KMS-11 (cell line): ENCODE measurements around the gene NOS1AP.

Experiments used
- H2AFZ ChIP-seq: fragments of 200-600 bp; sonication (generic); 2 replicates; pipeline ENCODE4 v1.6.1; 2016; ENCODE audit warnings: antibody characterized with exemption, mixed run types, low read depth
- H3K27ac ChIP-seq: fragments of 200-600 bp; sonication (generic); 2 replicates; pipeline ENCODE4 v1.6.1; 2016; ENCODE audit warnings: mild to moderate bottlenecking, mixed run types
- H3K27me3 ChIP-seq: fragments of 200-600 bp; sonication (generic); 2 replicates; pipeline ENCODE4 v1.6.1; 2017; ENCODE audit warnings: mild to moderate bottlenecking, low read depth, mixed run types, moderate library complexity; ENCODE audit not compliant: insufficient read depth
- H3K36me3 ChIP-seq: fragments of 200-600 bp; sonication (generic); 2 replicates; pipeline ENCODE4 v1.6.1; 2017; ENCODE audit warnings: mild to moderate bottlenecking, mixed run types; ENCODE audit not compliant: insufficient read depth
- H3K4me1 ChIP-seq: fragments of 200-600 bp; sonication (generic); 2 replicates; pipeline ENCODE4 v1.6.1; 2016; ENCODE audit warnings: mild to moderate bottlenecking, low read depth, mixed run types; ENCODE audit not compliant: poor library complexity, severe bottlenecking
- H3K4me2 ChIP-seq: fragments of 200-600 bp; sonication (generic); 2 replicates; pipeline ENCODE4 v1.7.0; 2016; ENCODE audit warnings: mild to moderate bottlenecking, mixed run types
- H3K4me3 ChIP-seq: fragments of 200-600 bp; sonication (generic); IDR thresholded peaks from 2 replicates; pipeline ENCODE4 v1.6.1; 2017; ENCODE audit warnings: low read depth, low read length, mixed read lengths; ENCODE audit not compliant: insufficient read depth
- H3K79me2 ChIP-seq: fragments of 200-600 bp; sonication (generic); 2 replicates; pipeline ENCODE4 v1.6.1; 2016; ENCODE audit warnings: low read depth, mixed run types; ENCODE audit not compliant: insufficient read depth
- H3K9ac ChIP-seq: fragments of 200-600 bp; sonication (generic); 2 replicates; pipeline ENCODE4 v1.6.1; 2016; ENCODE audit warnings: mild to moderate bottlenecking, mixed run types
- H4K20me1 ChIP-seq: fragments of 200-600 bp; sonication (generic); 2 replicates; pipeline ENCODE4 v1.6.1; 2016; ENCODE audit warnings: mild to moderate bottlenecking, mixed run types; ENCODE audit not compliant: insufficient read depth
- TF ChIP-seq, protein P1 (sequence below): fragments of 200-600 bp; sonication (generic); conservative IDR thresholded peaks from 2 replicates; pipeline ENCODE4 v1.6.1; 2017; ENCODE audit warnings: low read depth, mild to moderate bottlenecking, antibody characterized with exemption, low read length, moderate library complexity, mixed read lengths

The NOS1AP gene

DNA sequence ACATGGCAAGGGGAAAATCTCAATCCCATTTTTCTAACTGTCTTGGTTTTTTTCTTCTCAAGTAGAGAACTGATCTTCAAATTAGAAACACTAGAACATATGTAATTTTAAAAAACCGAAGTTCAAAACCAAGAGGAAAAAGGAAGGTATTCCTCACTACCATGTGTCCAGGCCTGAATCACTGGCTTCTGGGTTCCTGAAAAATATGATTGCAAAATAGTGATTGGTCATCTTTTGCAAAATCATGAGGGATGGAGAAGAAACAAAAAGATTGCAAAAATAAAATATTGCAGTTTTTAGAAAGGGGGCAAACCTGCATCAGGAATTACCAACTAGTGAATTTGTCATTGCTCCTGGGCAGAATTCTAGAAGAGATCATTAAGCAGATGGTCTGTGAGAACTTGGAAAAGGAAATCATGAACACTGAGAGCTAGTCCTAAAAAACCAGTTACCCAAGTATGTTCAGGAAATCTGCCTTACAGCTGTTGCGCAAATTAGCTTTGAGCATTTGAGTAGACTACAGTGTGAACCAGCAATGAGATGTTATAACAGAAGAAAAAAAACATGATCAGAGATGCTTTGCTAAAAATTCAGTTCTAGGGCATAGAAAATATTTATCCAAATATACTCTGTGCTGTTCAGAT lies 257.8 kb downstream of the NOS1AP start:
- Histone ChIP-seq H3K36me3 (no peaks in the 10 kb centered on the region), H3K9ac (no peak overlapping the region), H2AFZ (no peak overlapping the region), H3K4me2 (no peak overlapping the region), H3K27me3 (no peaks in the 10 kb centered on the region), H4K20me1 (no peaks in the 10 kb centered on the region), H3K79me2 (no peaks in the 10 kb centered on the region), H3K27ac (no peak overlapping the region), H3K4me3 (no peak overlapping the region), H3K4me1 (peaks cover 37% of the 10 kb centered on the region)
- TF ChIP-seq, protein P1, sequence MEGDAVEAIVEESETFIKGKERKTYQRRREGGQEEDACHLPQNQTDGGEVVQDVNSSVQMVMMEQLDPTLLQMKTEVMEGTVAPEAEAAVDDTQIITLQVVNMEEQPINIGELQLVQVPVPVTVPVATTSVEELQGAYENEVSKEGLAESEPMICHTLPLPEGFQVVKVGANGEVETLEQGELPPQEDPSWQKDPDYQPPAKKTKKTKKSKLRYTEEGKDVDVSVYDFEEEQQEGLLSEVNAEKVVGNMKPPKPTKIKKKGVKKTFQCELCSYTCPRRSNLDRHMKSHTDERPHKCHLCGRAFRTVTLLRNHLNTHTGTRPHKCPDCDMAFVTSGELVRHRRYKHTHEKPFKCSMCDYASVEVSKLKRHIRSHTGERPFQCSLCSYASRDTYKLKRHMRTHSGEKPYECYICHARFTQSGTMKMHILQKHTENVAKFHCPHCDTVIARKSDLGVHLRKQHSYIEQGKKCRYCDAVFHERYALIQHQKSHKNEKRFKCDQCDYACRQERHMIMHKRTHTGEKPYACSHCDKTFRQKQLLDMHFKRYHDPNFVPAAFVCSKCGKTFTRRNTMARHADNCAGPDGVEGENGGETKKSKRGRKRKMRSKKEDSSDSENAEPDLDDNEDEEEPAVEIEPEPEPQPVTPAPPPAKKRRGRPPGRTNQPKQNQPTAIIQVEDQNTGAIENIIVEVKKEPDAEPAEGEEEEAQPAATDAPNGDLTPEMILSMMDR = no peak

DNA sequence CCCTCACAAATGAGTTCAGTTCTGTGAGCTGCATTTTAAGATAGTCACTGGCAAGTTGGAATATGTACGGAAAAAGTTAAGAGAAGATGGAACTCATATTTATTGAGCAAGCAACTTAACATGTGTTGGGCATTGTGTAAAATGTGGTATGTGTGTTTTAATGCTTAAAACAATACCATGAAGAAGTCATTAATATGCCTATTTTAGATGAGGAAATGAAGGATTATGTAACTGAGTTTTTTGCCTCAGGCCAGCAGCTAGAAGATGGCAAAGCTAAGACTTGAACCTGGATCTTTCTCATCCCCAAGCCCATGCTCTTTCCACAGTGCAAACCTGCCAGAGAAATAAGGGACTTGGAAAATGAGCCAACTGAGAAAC lies 258.3 kb downstream of the NOS1AP start:
- H3K9ac ChIP-seq = no peak overlapping the region
- H2AFZ ChIP-seq = no peak overlapping the region
- TF ChIP-seq, protein P1 = no peak
- H3K36me3 ChIP-seq = no peaks in the 10 kb centered on the region
- no peaks in the 10 kb centered on the region for H3K27me3 ChIP-seq
- no peak overlapping the region for H3K4me2 ChIP-seq
- no peak overlapping the region for H3K27ac ChIP-seq
- H3K79me2 ChIP-seq = no peaks in the 10 kb centered on the region
- peaks cover 37% of the 10 kb centered on the region for H3K4me1 ChIP-seq
- no peak overlapping the region for H3K4me3 ChIP-seq
- H4K20me1 ChIP-seq = no peaks in the 10 kb centered on the region

- Histone ChIP-seq H3K9ac (no peak overlapping the region), H3K36me3 (no peaks in the 10 kb centered on the region), H3K27me3 (no peaks in the 10 kb centered on the region), H3K27ac (no peak overlapping the region), H3K4me1 (peaks cover 34% of the 10 kb centered on the region), H2AFZ (no peak overlapping the region), H3K4me3 (no peak overlapping the region), H3K79me2 (no peaks in the 10 kb centered on the region), H3K4me2 (no peak overlapping the region), H4K20me1 (no peaks in the 10 kb centered on the region)
- TF ChIP-seq, protein P1 = no peak
Measured at GRCh38 chr1:162328512-162328911, 259.0 kb downstream of the NOS1AP start.

- Histone ChIP-seq H3K27me3 (no peaks in the 10 kb centered on the region), H3K27ac (no peak overlapping the region), H3K9ac (no peak overlapping the region), H3K4me2 (no peak overlapping the region), H2AFZ (no peak overlapping the region), H3K4me3 (no peak overlapping the region), H3K36me3 (no peaks in the 10 kb centered on the region), H4K20me1 (no peaks in the 10 kb centered on the region), H3K4me1 (peaks cover 21% of the 10 kb centered on the region), H3K79me2 (no peaks in the 10 kb centered on the region)
- TF ChIP-seq, protein P1 = no peak
Measured at GRCh38 chr1:162329826-162330225, 260.3 kb downstream of the NOS1AP start.
